ENCODE measurements around the gene ZNF678. TPM values are rescaled to one million over a fixed set of nuclear protein-coding genes. Genes with fewer than 3 reads are reported as not detected.

Gene ZNF678
- total RNA-seq, 1 experiment from 2014 or later, result 7.0 TPM

DNA sequence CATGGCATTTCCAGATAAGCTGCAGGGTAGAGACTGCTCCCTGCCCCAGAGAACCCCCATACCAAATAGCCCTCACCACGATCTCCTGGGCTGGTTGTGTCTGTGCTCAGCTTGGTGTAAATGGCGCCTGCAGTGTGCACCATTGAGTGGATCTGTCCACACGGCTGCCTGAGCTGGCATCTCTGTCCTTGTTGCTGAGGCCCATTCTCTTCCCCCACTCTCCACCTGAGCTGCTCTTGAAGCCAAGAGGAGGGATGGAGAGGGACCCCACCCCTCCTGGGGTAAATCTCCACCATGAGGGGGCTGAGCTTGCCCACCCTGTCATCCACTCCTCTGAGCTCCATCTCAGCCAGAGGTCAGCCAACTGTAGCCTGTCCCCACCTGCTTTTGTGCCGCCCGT is 18.0 kb upstream of the ZNF678 start:
- no peak for DNase-seq
- BruUV-seq (replicated peaks), result no TSS peak
- CTCF ChIA-PET, result no interaction called here
- Mint-ChIP-seq H3K27ac (ENCODE audit: unreplicated experiment) (no peak overlapping the region), H3K27me3 (ENCODE audit: unreplicated experiment) (no peaks in the 10 kb centered on the region), H3K4me1 (ENCODE audit: low read depth, unreplicated experiment) (no peaks in the 10 kb centered on the region), H3K9me3 (ENCODE audit: low read depth, unreplicated experiment) (peaks cover 7% of the 10 kb centered on the region), H3K4me3 (ENCODE audit: low read depth, unreplicated experiment) (no peak overlapping the region), H3K36me3 (ENCODE audit: insufficient read depth, unreplicated experiment) (no peaks in the 10 kb centered on the region)
- intact Hi-C loops (cut with micrococcal nuclease; ENCODE audit: unreplicated experiment), result no loop called here
- TF ChIP-seq CTCF (IDR thresholded peaks at IDR 0.05; ENCODE audit: unreplicated experiment), result no peak

- Mint-ChIP-seq H3K27ac (ENCODE audit: unreplicated experiment) (no peak overlapping the region), H3K27me3 (ENCODE audit: unreplicated experiment) (no peaks in the 10 kb centered on the region), H3K36me3 (ENCODE audit: insufficient read depth, unreplicated experiment) (no peaks in the 10 kb centered on the region), H3K4me3 (ENCODE audit: low read depth, unreplicated experiment) (no peak overlapping the region), H3K9me3 (ENCODE audit: low read depth, unreplicated experiment) (peaks cover 13% of the 10 kb centered on the region), H3K4me1 (ENCODE audit: low read depth, unreplicated experiment) (no peaks in the 10 kb centered on the region)
- no TSS peak for BruUV-seq (replicated peaks)
- intact Hi-C loops (cut with micrococcal nuclease; ENCODE audit: unreplicated experiment), result no loop called here
- no peak for TF ChIP-seq CTCF (IDR thresholded peaks at IDR 0.05; ENCODE audit: unreplicated experiment)
- CTCF ChIA-PET, result no interaction called here
- DNase-seq, result no peak
Measured at GRCh38 chr1:227546059-227546458, 17.3 kb upstream of the ZNF678 start.

- no peak for TF ChIP-seq CTCF (IDR thresholded peaks at IDR 0.05; ENCODE audit: unreplicated experiment)
- no peaks in the 10 kb centered on the region for H3K4me1 Mint-ChIP-seq (ENCODE audit: low read depth, unreplicated experiment)
- no peak overlapping the region for H3K27ac Mint-ChIP-seq (ENCODE audit: unreplicated experiment)
- no TSS peak for BruUV-seq (replicated peaks)
- H3K27me3 Mint-ChIP-seq (ENCODE audit: unreplicated experiment), result no peaks in the 10 kb centered on the region
- no peak for DNase-seq
- no peak overlapping the region for H3K4me3 Mint-ChIP-seq (ENCODE audit: low read depth, unreplicated experiment)
- no peaks in the 10 kb centered on the region for H3K36me3 Mint-ChIP-seq (ENCODE audit: insufficient read depth, unreplicated experiment)
- CTCF ChIA-PET, result no interaction called here
- peaks cover 13% of the 10 kb centered on the region for H3K9me3 Mint-ChIP-seq (ENCODE audit: low read depth, unreplicated experiment)
- intact Hi-C loops (cut with micrococcal nuclease; ENCODE audit: unreplicated experiment), result no loop called here
Measured at GRCh38 chr1:227546598-227547309, 16.6 kb upstream of the ZNF678 start.

DNA sequence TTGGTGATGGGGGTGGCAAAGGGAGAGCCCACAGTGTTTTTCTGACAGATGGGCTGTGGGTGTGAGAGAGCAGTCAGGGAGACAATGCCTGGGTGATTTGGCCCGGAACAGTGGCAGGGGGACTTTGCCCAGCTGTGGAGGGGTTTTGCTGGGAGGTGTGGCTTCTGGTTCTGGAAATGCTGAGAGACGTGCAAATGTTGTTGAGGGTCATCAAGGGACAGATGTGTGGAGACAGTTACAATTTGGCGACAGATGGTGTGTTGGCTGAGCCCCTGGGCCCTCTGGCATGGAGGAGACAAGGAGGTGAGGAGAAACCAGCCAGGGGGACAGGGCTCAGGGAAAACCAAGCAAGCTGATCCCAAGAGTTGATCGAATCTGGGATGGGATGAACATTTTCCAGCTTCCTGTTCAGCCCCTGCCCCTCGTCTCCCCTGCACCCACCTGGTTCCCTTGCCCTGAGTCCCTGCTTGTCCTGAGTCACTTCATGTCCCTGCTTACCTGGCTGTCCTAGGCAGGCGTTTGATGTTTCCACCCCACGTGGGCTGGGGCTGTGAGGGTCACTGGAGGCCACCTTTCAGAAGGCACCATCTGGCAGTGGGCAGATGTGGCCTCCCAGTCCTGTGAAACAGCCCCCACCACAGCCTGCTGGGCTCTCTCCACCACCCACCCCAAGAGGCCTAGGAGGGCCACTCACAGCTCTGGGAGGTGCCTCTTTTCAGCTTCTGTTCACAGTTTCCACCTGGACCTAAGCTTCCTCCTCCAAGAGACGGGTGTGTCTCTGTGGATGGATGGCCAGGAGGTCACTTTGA is 15.8 kb upstream of the ZNF678 start:
- no peak overlapping the region for H3K4me3 Mint-ChIP-seq (ENCODE audit: low read depth, unreplicated experiment)
- DNase-seq, result no peak
- peaks cover 14% of the 10 kb centered on the region for H3K9me3 Mint-ChIP-seq (ENCODE audit: low read depth, unreplicated experiment)
- BruUV-seq (replicated peaks), result no TSS peak
- H3K27ac Mint-ChIP-seq (ENCODE audit: unreplicated experiment), result no peak overlapping the region
- CTCF ChIA-PET, result interaction anchor here (0.5 kb wide), 1 partner anchor 339 kb away, joined by 6 read pairs; no protein-coding TSS in a partner anchor
- no peaks in the 10 kb centered on the region for H3K36me3 Mint-ChIP-seq (ENCODE audit: insufficient read depth, unreplicated experiment)
- no peak for TF ChIP-seq CTCF (IDR thresholded peaks at IDR 0.05; ENCODE audit: unreplicated experiment)
- H3K4me1 Mint-ChIP-seq (ENCODE audit: low read depth, unreplicated experiment), result no peaks in the 10 kb centered on the region
- no peaks in the 10 kb centered on the region for H3K27me3 Mint-ChIP-seq (ENCODE audit: unreplicated experiment)
- intact Hi-C loops (cut with micrococcal nuclease; ENCODE audit: unreplicated experiment), result no loop called here
